ENCODE results near the gene EXD2. TPM values are rescaled to one million over a fixed set of nuclear protein-coding genes. Genes with fewer than 3 reads are reported as not detected.

The EXD2 gene
- total RNA-seq, 4 donors from 2014 or later = 13.7 to 19.7 (median 16.5) TPM

DNA sequence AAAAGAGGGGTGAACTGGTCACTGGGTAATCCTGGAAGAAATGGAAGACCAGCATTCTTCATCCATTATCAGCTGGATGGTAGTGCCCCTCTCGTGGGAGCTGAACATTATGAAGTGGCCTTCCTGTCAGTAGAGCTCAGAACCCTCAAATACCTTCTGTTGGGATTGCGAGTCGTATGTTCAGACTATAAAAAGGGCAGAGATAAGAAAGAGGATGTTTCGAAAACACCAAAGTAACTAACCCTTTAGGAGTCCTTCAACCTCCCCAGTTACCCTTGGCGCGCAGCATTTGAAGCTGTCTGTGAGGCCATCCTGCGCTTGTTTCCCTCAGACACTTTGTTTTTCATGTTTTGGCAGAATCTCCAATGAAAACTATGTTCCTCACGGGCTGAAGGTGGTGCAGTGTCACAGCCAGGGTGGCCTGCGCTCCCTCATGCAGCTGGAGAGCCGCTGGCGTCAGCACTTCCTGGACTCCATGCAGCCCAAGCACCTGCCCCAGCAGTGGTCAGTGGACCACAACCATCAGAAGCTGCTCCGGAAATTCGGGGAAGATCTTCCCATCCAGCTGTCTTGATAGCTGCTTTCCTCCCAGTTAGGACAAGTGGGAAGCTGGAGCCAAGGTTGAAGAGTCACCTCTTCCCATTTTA lies 49.4 kb downstream of the EXD2 start:
- intact Hi-C loops (cut with DNase I; ENCODE audit: low total_unique reads) = loop anchor here (10.0 kb wide), 1 partner anchor 104 kb away; no protein-coding TSS in a partner anchor
- ATAC-seq (no peak), DNase-seq (no peak)
- H3K36me3 ChIP-seq = peaks cover 6 to 52% of the 10 kb centered on the region in 2 donors
- TF ChIP-seq, protein P1, sequence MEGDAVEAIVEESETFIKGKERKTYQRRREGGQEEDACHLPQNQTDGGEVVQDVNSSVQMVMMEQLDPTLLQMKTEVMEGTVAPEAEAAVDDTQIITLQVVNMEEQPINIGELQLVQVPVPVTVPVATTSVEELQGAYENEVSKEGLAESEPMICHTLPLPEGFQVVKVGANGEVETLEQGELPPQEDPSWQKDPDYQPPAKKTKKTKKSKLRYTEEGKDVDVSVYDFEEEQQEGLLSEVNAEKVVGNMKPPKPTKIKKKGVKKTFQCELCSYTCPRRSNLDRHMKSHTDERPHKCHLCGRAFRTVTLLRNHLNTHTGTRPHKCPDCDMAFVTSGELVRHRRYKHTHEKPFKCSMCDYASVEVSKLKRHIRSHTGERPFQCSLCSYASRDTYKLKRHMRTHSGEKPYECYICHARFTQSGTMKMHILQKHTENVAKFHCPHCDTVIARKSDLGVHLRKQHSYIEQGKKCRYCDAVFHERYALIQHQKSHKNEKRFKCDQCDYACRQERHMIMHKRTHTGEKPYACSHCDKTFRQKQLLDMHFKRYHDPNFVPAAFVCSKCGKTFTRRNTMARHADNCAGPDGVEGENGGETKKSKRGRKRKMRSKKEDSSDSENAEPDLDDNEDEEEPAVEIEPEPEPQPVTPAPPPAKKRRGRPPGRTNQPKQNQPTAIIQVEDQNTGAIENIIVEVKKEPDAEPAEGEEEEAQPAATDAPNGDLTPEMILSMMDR (IDR thresholded peaks at IDR 0.05 in 4 of 5, conservative IDR thresholded peaks at IDR 0.05 in 1 of 5) = no peak
- no peak for TF ChIP-seq POLR2A (IDR thresholded peaks at IDR 0.05)
- H3K27me3 ChIP-seq = no peaks in the 10 kb centered on the region
- peaks cover 5 to 6% of the 10 kb centered on the region in 2 donors for H3K4me1 ChIP-seq
- in situ Hi-C loops (cut with MboI; ENCODE audit: low sequenced_read_pairs in 4 of 4) = loop anchor here (5.0 to 25.0 kb wide), 3 partner anchors 214 to 222 kb away; no protein-coding TSS in a partner anchor
- H3K9me3 ChIP-seq = no peaks in the 10 kb centered on the region
- no peak overlapping the region for H3K4me3 ChIP-seq
- no peak overlapping the region for H3K27ac ChIP-seq

DNA sequence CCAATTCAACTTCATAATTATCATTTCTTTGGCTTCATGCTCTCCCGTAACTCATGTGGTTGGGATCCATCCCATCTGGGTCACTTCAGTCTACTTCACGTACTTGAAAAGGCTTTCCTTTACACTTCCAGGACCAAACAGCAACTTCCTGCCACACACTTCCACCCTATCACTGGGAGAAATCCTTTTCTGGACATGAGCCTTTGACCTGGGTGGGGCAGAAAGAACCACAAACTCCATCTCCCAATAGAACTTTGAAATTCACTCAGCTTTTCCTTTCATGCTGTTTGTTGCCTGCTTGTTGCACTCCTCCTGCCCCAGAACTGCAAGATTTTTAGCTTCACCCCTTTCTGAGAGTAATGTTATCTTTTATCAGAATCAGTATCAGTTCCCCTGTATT lies 50.3 kb downstream of the EXD2 start:
- in situ Hi-C loops (cut with MboI; ENCODE audit: low sequenced_read_pairs in 4 of 4) (loop anchor here (5.0 to 25.0 kb wide), 3 partner anchors 213 to 221 kb away; no protein-coding TSS in a partner anchor), intact Hi-C loops (cut with DNase I; ENCODE audit: low total_unique reads) (loop anchor here (10.0 kb wide), 1 partner anchor 103 kb away; no protein-coding TSS in a partner anchor)
- DNase-seq (no peak), ATAC-seq (no peak)
- Histone ChIP-seq H3K4me3 (no peak overlapping the region), H3K36me3 (peaks cover 6 to 43% of the 10 kb centered on the region in 2 donors), H3K27me3 (no peaks in the 10 kb centered on the region), H3K27ac (no peak overlapping the region), H3K9me3 (no peaks in the 10 kb centered on the region), H3K4me1 (peaks cover 5 to 6% of the 10 kb centered on the region in 2 donors)
- TF ChIP-seq, protein P1 (IDR thresholded peaks at IDR 0.05 in 4 of 5, conservative IDR thresholded peaks at IDR 0.05 in 1 of 5) = no peak
- no peak for TF ChIP-seq POLR2A (IDR thresholded peaks at IDR 0.05)

GRCh38 chr14:69242311-69243224 lies 51.3 kb downstream of the EXD2 start:
- no peak for TF ChIP-seq POLR2A (IDR thresholded peaks at IDR 0.05)
- TF ChIP-seq, protein P1 (IDR thresholded peaks at IDR 0.05 in 4 of 5, conservative IDR thresholded peaks at IDR 0.05 in 1 of 5) = peak; percentile 72 to 78 (median 77)
- DNase-seq (peak; percentile 35 to 50), ATAC-seq (peak; percentile 78 to 86)
- Histone ChIP-seq H3K4me1 (peaks cover 5 to 12% of the 10 kb centered on the region in 2 donors), H3K27ac (peak overlapping the region in 2 of 4 donors; percentile 12 to 23), H3K4me3 (no peak overlapping the region), H3K27me3 (no peaks in the 10 kb centered on the region), H3K36me3 (peaks cover 6 to 33% of the 10 kb centered on the region in 2 donors), H3K9me3 (no peaks in the 10 kb centered on the region)
- intact Hi-C loops (cut with DNase I; ENCODE audit: low total_unique reads) (loop anchor here (1.0 to 10.0 kb wide), 2 partner anchors 102 to 218 kb away; no protein-coding TSS in a partner anchor), in situ Hi-C loops (cut with MboI; ENCODE audit: low sequenced_read_pairs in 4 of 4) (loop anchor here (5.0 to 25.0 kb wide), 3 partner anchors 212 to 220 kb away; no protein-coding TSS in a partner anchor)

DNA sequence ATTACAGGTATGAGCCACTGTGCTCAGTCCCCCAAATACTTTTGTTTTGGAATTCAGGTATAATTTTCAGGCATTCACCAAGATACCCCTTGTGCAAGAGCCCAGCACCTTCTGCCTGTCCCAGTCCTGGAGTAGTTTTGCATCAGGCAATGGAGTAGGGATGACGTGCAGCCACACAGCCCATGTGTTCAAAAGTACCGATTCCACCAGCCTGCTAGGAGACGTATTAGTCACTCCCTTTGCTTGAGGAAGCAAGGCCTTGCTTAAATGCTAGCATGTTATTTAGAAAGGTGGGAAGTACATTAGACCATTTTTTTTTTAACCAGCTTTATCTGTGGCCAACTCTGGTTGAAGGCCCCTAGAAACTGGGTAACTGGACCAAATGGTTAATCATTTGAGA lies 53.6 kb downstream of the EXD2 start:
- TF ChIP-seq POLR2A (IDR thresholded peaks at IDR 0.05) = no peak
- TF ChIP-seq, protein P1 (IDR thresholded peaks at IDR 0.05 in 4 of 5, conservative IDR thresholded peaks at IDR 0.05 in 1 of 5) = no peak
- Histone ChIP-seq H3K4me3 (no peak overlapping the region), H3K9me3 (no peaks in the 10 kb centered on the region), H3K36me3 (peaks cover 0 to 13% of the 10 kb centered on the region in 2 donors), H3K4me1 (peaks cover 5 to 13% of the 10 kb centered on the region in 2 donors), H3K27me3 (no peaks in the 10 kb centered on the region), H3K27ac (no peak overlapping the region)
- intact Hi-C loops (cut with DNase I; ENCODE audit: low total_unique reads) (loop anchor here (10.0 kb wide), 1 partner anchor 100 kb away; no protein-coding TSS in a partner anchor), in situ Hi-C loops (cut with MboI; ENCODE audit: low sequenced_read_pairs in 4 of 4) (loop anchor here (5.0 to 25.0 kb wide), 3 partner anchors 210 to 217 kb away; no protein-coding TSS in a partner anchor)
- DNase-seq (no peak), ATAC-seq (no peak)
